Large intestine (tissue), 3 donors: ENCODE measurements around the gene GPHN. TPM values are rescaled to one million over a fixed set of nuclear protein-coding genes. Genes with fewer than 3 reads are reported as not detected.
"Not testable (repeated sequence)": the region's sequence is repeated elsewhere in the genome, so short reads cannot be mapped to it uniquely, and the experiment has no call there.

Source experiments
- DNase-seq, 2 donors: peaks; one replicate each; pipeline versions ENCODE4 v3.0.0 to v3.0.0-alpha.2; 2013
- H3K27ac ChIP-seq: one replicate; pipeline ENCODE4 v1.5.1; 2013; ENCODE audit warnings: low read length
- H3K27me3 ChIP-seq: 2 replicates; pipeline ENCODE4 v1.6.1; 2013; ENCODE audit warnings: low read length; ENCODE audit not compliant: control insufficient read depth, insufficient read depth
- H3K36me3 ChIP-seq: 2 replicates; pipeline ENCODE4 v1.6.1; 2013; ENCODE audit warnings: low read length; ENCODE audit not compliant: control insufficient read depth, insufficient read depth
- H3K4me1 ChIP-seq: one replicate; pipeline ENCODE4 v1.6.1; 2013; ENCODE audit warnings: low read length; ENCODE audit not compliant: control insufficient read depth, insufficient read depth
- H3K4me3 ChIP-seq: one replicate; pipeline ENCODE4 v1.5.1; 2013; ENCODE audit warnings: low read length
- H3K9me3 ChIP-seq: one replicate; pipeline ENCODE4 v1.6.1; 2013; ENCODE audit warnings: mild to moderate bottlenecking, low read depth, low read length, moderate library complexity; ENCODE audit not compliant: control insufficient read depth
- WGBS: methylation state at CpG from one replicate; pipeline ENCODE4 v1.1.5; 2013; ENCODE audit warnings: low lambda C conversion rate; ENCODE audit not compliant: insufficient coverage; 5-methylcytosine and 5-hydroxymethylcytosine counted together
- polyA plus RNA-seq: library from polyadenylated mRNA; unstranded; fragments of 120-200 nt; gene quantifications from one replicate; pipeline ENCODE4 v1.2.1, GENCODE V29; 2013

The GPHN gene
- polyA plus RNA-seq, 1 donor: 26.1 TPM

GRCh38 chr14:66709291-66709690 is 201.3 kb downstream of the GPHN start:
- H3K36me3 ChIP-seq: no peaks in the 10 kb centered on the region
- no CpG with 5 or more reads among the region's 1 CpG for WGBS
- H3K4me1 ChIP-seq: no peaks in the 10 kb centered on the region
- no peak overlapping the region for H3K4me3 ChIP-seq
- H3K27me3 ChIP-seq: no peaks in the 10 kb centered on the region
- H3K9me3 ChIP-seq: peaks cover 5% of the 10 kb centered on the region
- no peak overlapping the region for H3K27ac ChIP-seq
- DNase-seq: peak in 1 of 2 donors; percentile 5

- WGBS: 95% methylated on average over 2 of the region's 4 CpGs
- not testable (repeated sequence) for H3K4me3 ChIP-seq, H3K9me3 ChIP-seq, H3K27ac ChIP-seq, DNase-seq, H3K36me3 ChIP-seq, H3K4me1 ChIP-seq, H3K27me3 ChIP-seq
Measured at GRCh38 chr14:66714291-66714690, 206.3 kb downstream of the GPHN start.

GRCh38 chr14:66715313-66715712 is 207.4 kb downstream of the GPHN start:
- WGBS: 74% methylated on average over 2 of the region's 2 CpGs
- not testable (repeated sequence) for H3K9me3 ChIP-seq, H3K27ac ChIP-seq, H3K36me3 ChIP-seq, DNase-seq, H3K27me3 ChIP-seq, H3K4me1 ChIP-seq, H3K4me3 ChIP-seq

- no peak overlapping the region for H3K4me3 ChIP-seq
- no peaks in the 10 kb centered on the region for H3K4me1 ChIP-seq
- H3K36me3 ChIP-seq: no peaks in the 10 kb centered on the region
- no peak overlapping the region for H3K27ac ChIP-seq
- H3K9me3 ChIP-seq: peaks cover 5% of the 10 kb centered on the region
- no peak for DNase-seq
- no peaks in the 10 kb centered on the region for H3K27me3 ChIP-seq
Measured at GRCh38 chr14:66716227-66716626, 208.3 kb downstream of the GPHN start.

- no CpG with 5 or more reads among the region's 7 CpGs for WGBS
- Histone ChIP-seq H3K4me1 (no peaks in the 10 kb centered on the region), H3K27me3 (no peaks in the 10 kb centered on the region), H3K27ac (no peak overlapping the region), H3K9me3 (peaks cover 5% of the 10 kb centered on the region), H3K4me3 (no peak overlapping the region), H3K36me3 (no peaks in the 10 kb centered on the region)
- DNase-seq: no peak
Measured at GRCh38 chr14:66717561-66718140, 209.7 kb downstream of the GPHN start.

- Histone ChIP-seq H3K27ac (no peak overlapping the region), H3K36me3 (no peaks in the 10 kb centered on the region), H3K4me1 (no peaks in the 10 kb centered on the region), H3K4me3 (no peak overlapping the region), H3K9me3 (no peaks in the 10 kb centered on the region), H3K27me3 (no peaks in the 10 kb centered on the region)
- no CpG with 5 or more reads among the region's 1 CpG for WGBS
- DNase-seq: no peak
Measured at GRCh38 chr14:66724996-66725395, 217.0 kb downstream of the GPHN start.

- not testable (repeated sequence) for H3K27me3 ChIP-seq, DNase-seq, H3K36me3 ChIP-seq, H3K4me3 ChIP-seq, H3K27ac ChIP-seq, H3K4me1 ChIP-seq
- peaks cover 13% of the 10 kb centered on the region for H3K9me3 ChIP-seq
- no CpG with 5 or more reads among the region's 1 CpG for WGBS
Measured at GRCh38 chr14:66731298-66731697, 223.4 kb downstream of the GPHN start.

GRCh38 chr14:66735853-66736252 is 227.9 kb downstream of the GPHN start:
- Histone ChIP-seq H3K9me3 (peaks cover 22% of the 10 kb centered on the region), H3K36me3 (no peaks in the 10 kb centered on the region), H3K27ac (no peak overlapping the region), H3K4me3 (no peak overlapping the region), H3K4me1 (no peaks in the 10 kb centered on the region), H3K27me3 (no peaks in the 10 kb centered on the region)
- DNase-seq: no peak

GRCh38 chr14:66739826-66740225 is 231.9 kb downstream of the GPHN start:
- H3K4me3 ChIP-seq: no peak overlapping the region
- no peaks in the 10 kb centered on the region for H3K4me1 ChIP-seq
- H3K9me3 ChIP-seq: peaks cover 10% of the 10 kb centered on the region
- H3K36me3 ChIP-seq: no peaks in the 10 kb centered on the region
- H3K27me3 ChIP-seq: no peaks in the 10 kb centered on the region
- H3K27ac ChIP-seq: no peak overlapping the region
- DNase-seq: no peak

- no peaks in the 10 kb centered on the region for H3K4me1 ChIP-seq
- H3K9me3 ChIP-seq: peaks cover 7% of the 10 kb centered on the region
- no peaks in the 10 kb centered on the region for H3K36me3 ChIP-seq
- DNase-seq: no peak
- H3K4me3 ChIP-seq: no peak overlapping the region
- no peaks in the 10 kb centered on the region for H3K27me3 ChIP-seq
- 100% methylated on average over 1 of the region's 1 CpG for WGBS
- no peak overlapping the region for H3K27ac ChIP-seq
Measured at GRCh38 chr14:66745078-66745477, 237.1 kb downstream of the GPHN start.

GRCh38 chr14:66746316-66747006 is 238.5 kb downstream of the GPHN start:
- 100% methylated on average over 1 of the region's 2 CpGs for WGBS

More at GRCh38 chr14:66746316-66747006, 238.5 kb downstream of the GPHN start:
- Histone ChIP-seq H3K36me3 (no peaks in the 10 kb centered on the region), H3K27ac (no peak overlapping the region), H3K27me3 (no peaks in the 10 kb centered on the region), H3K4me3 (no peak overlapping the region), H3K9me3 (no peaks in the 10 kb centered on the region), H3K4me1 (no peaks in the 10 kb centered on the region)
- DNase-seq: peak; percentile 3 to 9
